Endodermal cell (in vitro differentiated cells): ENCODE results near the gene CTDP1. TPM values are rescaled to one million over a fixed set of nuclear protein-coding genes. Genes with fewer than 3 reads are reported as not detected.

Experiments
- DNase-seq: peaks from one replicate; pipeline ENCODE4 v3.0.0-alpha.2; 2017
- H3K27ac ChIP-seq: 2 replicates; pipeline ENCODE4 v1.5.1; 2013; ENCODE audit warnings: mild to moderate bottlenecking, low read depth, low read length, moderate library complexity
- H3K27me3 ChIP-seq: 2 replicates; pipeline ENCODE4 v1.6.1; 2013; ENCODE audit warnings: mild to moderate bottlenecking, low read length, moderate library complexity; ENCODE audit not compliant: insufficient read depth, control insufficient read depth, poor library complexity, severe bottlenecking
- H3K36me3 ChIP-seq: 2 replicates; pipeline ENCODE4 v1.7.0; 2013; ENCODE audit warnings: mild to moderate bottlenecking, low read length, moderate library complexity; ENCODE audit not compliant: control insufficient read depth, insufficient read depth
- H3K4me1 ChIP-seq: one replicate; pipeline ENCODE4 v1.7.0; 2013; ENCODE audit warnings: low read length; ENCODE audit not compliant: control insufficient read depth, insufficient read depth
- H3K4me3 ChIP-seq: 2 replicates; pipeline ENCODE4 v1.5.1; 2013; ENCODE audit warnings: mild to moderate bottlenecking, low read length, moderate library complexity
- H3K9ac ChIP-seq: 2 replicates; pipeline ENCODE4 v1.6.1; 2013; ENCODE audit warnings: mild to moderate bottlenecking, low read length, moderate library complexity; ENCODE audit not compliant: poor library complexity, severe bottlenecking; ENCODE audit errors: extremely low read depth
- H3K9me3 ChIP-seq: 2 replicates; pipeline ENCODE4 v1.6.1; 2013; ENCODE audit warnings: mild to moderate bottlenecking, low read length, moderate library complexity; ENCODE audit not compliant: control insufficient read depth
- H3K27ac Mint-ChIP-seq: 2 replicates; pipeline ENCODE4 v1.8.0; 2020; ENCODE audit warnings: mixed read lengths
- H3K27me3 Mint-ChIP-seq: 2 replicates; pipeline ENCODE4 v1.8.0; 2021; ENCODE audit warnings: mild to moderate bottlenecking, mixed read lengths; ENCODE audit not compliant: insufficient read depth
- H3K36me3 Mint-ChIP-seq: 2 replicates; pipeline ENCODE4 v1.8.0; 2020; ENCODE audit warnings: low read depth, mixed read lengths
- H3K4me1 Mint-ChIP-seq: 2 replicates; pipeline ENCODE4 v1.8.0; 2020; ENCODE audit warnings: mixed read lengths
- H3K4me3 Mint-ChIP-seq: 2 replicates; pipeline ENCODE4 v1.8.0; 2020; ENCODE audit warnings: mild to moderate bottlenecking, moderate library complexity, mixed read lengths
- H3K9me3 Mint-ChIP-seq: 2 replicates; pipeline ENCODE4 v1.8.0; 2020; ENCODE audit warnings: mild to moderate bottlenecking, mixed read lengths
- CTCF ChIP-seq: fragments of 200-600 bp; sonication (generic); conservative IDR thresholded peaks from 2 replicates; pipeline ENCODE4 v1.5.0; 2021; ENCODE audit warnings: antibody characterized with exemption, mild to moderate bottlenecking
- WGBS, 2 experiments: methylation state at CpG; one replicate each; pipeline versions ENCODE4 v1.1.5 to v1.1.7; 2013; ENCODE audit warnings: missing lambda C conversion rate in 2 of 2, mixed read lengths in 1 of 2; ENCODE audit not compliant: insufficient coverage in 1 of 2, insufficient read length in 1 of 2; 5-methylcytosine and 5-hydroxymethylcytosine counted together
- total RNA-seq, 2 donors: library from RNA; stranded (reverse); fragmentation: NEBNext Ultra II Directional in 1 of 2; extraction: Animal tissue kit (Norgen Biotek cat#: 25700) in 1 of 2; gene quantifications; 2 replicates in 1 of 2; 3 replicates in 1 of 2; pipeline ENCODE4 v1.2.1, GENCODE V29; 2021

CTDP1 gene
- total RNA-seq, 2 donors from 2014 or later, result 29.8 to 35.6 TPM

- DNase-seq, result no peak
- no peaks in the 10 kb centered on the region for H3K27me3 ChIP-seq
- H3K36me3 ChIP-seq, result peaks cover 63% of the 10 kb centered on the region
- H3K9me3 ChIP-seq, result no peaks in the 10 kb centered on the region
- H3K27ac ChIP-seq, result no peak overlapping the region
- Mint-ChIP-seq H3K27ac (no peak overlapping the region), H3K9me3 (peaks cover 1% of the 10 kb centered on the region), H3K4me3 (no peak overlapping the region), H3K4me1 (no peaks in the 10 kb centered on the region), H3K27me3 (no peaks in the 10 kb centered on the region), H3K36me3 (peaks cover 59% of the 10 kb centered on the region)
- TF ChIP-seq CTCF, result no peak
- H3K4me1 ChIP-seq, result no peaks in the 10 kb centered on the region
- H3K4me3 ChIP-seq, result no peak overlapping the region
- 90% methylated on average over 4 to 7 of the region's 7 CpGs for WGBS, 2 experiments
- H3K9ac ChIP-seq, result no peak overlapping the region
These were observed 37.5 kb downstream of the CTDP1 start for GRCh38 chr18:79717059-79717458.

- H3K9me3 Mint-ChIP-seq, result peaks cover 1% of the 10 kb centered on the region
- no peak overlapping the region for H3K9ac ChIP-seq
- no peak overlapping the region for H3K4me3 Mint-ChIP-seq
- H3K4me3 ChIP-seq, result no peak overlapping the region
- whole genome bisulfite sequencing, 2 experiments, result 94 to 97% methylated on average over 19 to 29 of the region's 29 CpGs
- no peak overlapping the region for H3K27ac ChIP-seq
- peaks cover 63% of the 10 kb centered on the region for H3K36me3 ChIP-seq
- no peaks in the 10 kb centered on the region for H3K4me1 ChIP-seq
- no peaks in the 10 kb centered on the region for H3K27me3 ChIP-seq
- no peaks in the 10 kb centered on the region for H3K27me3 Mint-ChIP-seq
- TF ChIP-seq CTCF, result no peak
- peaks cover 60% of the 10 kb centered on the region for H3K36me3 Mint-ChIP-seq
- no peaks in the 10 kb centered on the region for H3K9me3 ChIP-seq
- DNase-seq, result no peak
- no peaks in the 10 kb centered on the region for H3K4me1 Mint-ChIP-seq
- H3K27ac Mint-ChIP-seq, result no peak overlapping the region
These were observed 38.0 kb downstream of the CTDP1 start for GRCh38 chr18:79717555-79718074.

GRCh38 chr18:79718126-79718525, 38.5 kb downstream of the CTDP1 start:
- no peak overlapping the region for H3K9ac ChIP-seq
- H3K27ac Mint-ChIP-seq, result peak overlapping the region; percentile 68
- peaks cover 58% of the 10 kb centered on the region for H3K36me3 Mint-ChIP-seq
- H3K27me3 Mint-ChIP-seq, result no peaks in the 10 kb centered on the region
- peaks cover 1% of the 10 kb centered on the region for H3K9me3 Mint-ChIP-seq
- H3K4me3 Mint-ChIP-seq, result no peak overlapping the region
- H3K4me1 ChIP-seq, result no peaks in the 10 kb centered on the region
- H3K4me3 ChIP-seq, result no peak overlapping the region
- no peak for DNase-seq
- 90 to 100% methylated on average over 7 to 17 of the region's 17 CpGs for WGBS, 2 experiments
- peaks cover 59% of the 10 kb centered on the region for H3K36me3 ChIP-seq
- no peaks in the 10 kb centered on the region for H3K9me3 ChIP-seq
- no peak overlapping the region for H3K27ac ChIP-seq
- no peaks in the 10 kb centered on the region for H3K27me3 ChIP-seq
- TF ChIP-seq CTCF, result no peak
- no peaks in the 10 kb centered on the region for H3K4me1 Mint-ChIP-seq
